GM23338 (cell line): ENCODE data around the gene NUDT2. TPM values are rescaled to one million over a fixed set of nuclear protein-coding genes. Genes with fewer than 3 reads are reported as not detected.

Source experiments
- ATAC-seq: fragments of 200-7000 bp; cut with Tn5 transposase; 3 replicates; pipeline ENCODE4 v1.9.1; 2020
- DNase-seq: peaks from one replicate; pipeline ENCODE4 v3.0.0-alpha.2; 2015; ENCODE audit warnings: low spot score
- H2AFZ ChIP-seq: fragments of 200-600 bp; sonication (generic); 2 replicates; pipeline ENCODE4 v1.8.0; 2016; ENCODE audit warnings: antibody characterized with exemption, mild to moderate bottlenecking, moderate library complexity
- H3F3A ChIP-seq: fragments of 200-600 bp; sonication (generic); replicated peaks from 2 replicates; pipeline ENCODE4 v1.8.0; 2017; ENCODE audit warnings: antibody characterized with exemption, mixed run types, low read depth
- H3K27ac ChIP-seq: fragments of 200-600 bp; sonication (generic); 2 replicates; pipeline ENCODE4 v1.6.1; 2016; ENCODE audit warnings: low read depth
- H3K27me3 ChIP-seq: fragments of 200-600 bp; sonication (generic); 2 replicates; pipeline ENCODE4 v1.8.0; 2016; ENCODE audit warnings: mild to moderate bottlenecking, mixed run types, moderate library complexity; ENCODE audit not compliant: insufficient read depth
- H3K36me3 ChIP-seq: fragments of 200-600 bp; sonication (generic); 2 replicates; pipeline ENCODE4 v1.8.0; 2016; ENCODE audit warnings: mild to moderate bottlenecking; ENCODE audit not compliant: insufficient read depth
- H3K4me1 ChIP-seq: fragments of 200-600 bp; sonication (generic); 2 replicates; pipeline ENCODE4 v1.8.0; 2016; ENCODE audit warnings: mild to moderate bottlenecking, moderate library complexity; ENCODE audit not compliant: insufficient read depth
- H3K4me2 ChIP-seq: fragments of 200-600 bp; sonication (generic); 2 replicates; pipeline ENCODE4 v1.7.1; 2017; ENCODE audit warnings: mixed run types
- H3K4me3 ChIP-seq: fragments of 200-600 bp; sonication (generic); 2 replicates; pipeline ENCODE4 v1.6.1; 2016; ENCODE audit warnings: mixed run types
- H3K79me2 ChIP-seq: fragments of 200-600 bp; sonication (generic); replicated peaks from 2 replicates; pipeline ENCODE4 v1.8.0; 2017; ENCODE audit warnings: mild to moderate bottlenecking; ENCODE audit not compliant: insufficient read depth
- H3K9me2 ChIP-seq: fragments of 200-600 bp; sonication (generic); 2 replicates; pipeline ENCODE4 v1.8.0; 2017; ENCODE audit not compliant: insufficient read depth
- H4K20me1 ChIP-seq: fragments of 200-600 bp; sonication (generic); replicated peaks from 2 replicates; pipeline ENCODE4 v1.8.0; 2017; ENCODE audit warnings: mild to moderate bottlenecking; ENCODE audit not compliant: insufficient read depth
- H3K27ac Mint-ChIP-seq: 2 replicates; pipeline ENCODE4 v1.8.0; 2020; ENCODE audit warnings: inconsistent platforms, mild to moderate bottlenecking, moderate library complexity, mixed read lengths
- H3K27me3 Mint-ChIP-seq: 3 replicates; pipeline ENCODE4 v1.8.0; 2022; ENCODE audit warnings: low read depth, mild to moderate bottlenecking, moderate library complexity, mixed read lengths, inconsistent platforms; ENCODE audit not compliant: insufficient read depth, poor library complexity
- H3K36me3 Mint-ChIP-seq: 3 replicates; pipeline ENCODE4 v1.8.0; 2021; ENCODE audit warnings: low read depth, mild to moderate bottlenecking, inconsistent platforms, moderate library complexity, mixed read lengths
- H3K4me1 Mint-ChIP-seq: 3 replicates; pipeline ENCODE4 v1.8.0; 2020; ENCODE audit warnings: mild to moderate bottlenecking, inconsistent platforms, mixed read lengths
- H3K4me3 Mint-ChIP-seq: 3 replicates; pipeline ENCODE4 v1.8.0; 2021; ENCODE audit warnings: moderate library complexity, mild to moderate bottlenecking, inconsistent platforms, mixed read lengths
- H3K9me3 Mint-ChIP-seq: 3 replicates; pipeline ENCODE4 v1.8.0; 2020; ENCODE audit warnings: moderate library complexity, mild to moderate bottlenecking, inconsistent platforms, mixed read lengths
- CREB1 ChIP-seq: fragments of 250-450 bp; sonication (Bioruptor Pico); IDR thresholded peaks from 2 replicates; pipeline ENCODE4 v1.5.0; 2020; ENCODE audit warnings: low read depth, mild to moderate bottlenecking, moderate library complexity
- CTCF ChIP-seq, 2 experiments: fragments of 200-600 bp in 1 of 2; sonication (generic) in 1 of 2; conservative IDR thresholded peaks; 2 replicates each; pipeline versions ENCODE4 v1.5.1 to v1.6.1; 2016 to 2017; ENCODE audit warnings: antibody characterized with exemption in 2 of 2, low read depth in 2 of 2, mild to moderate bottlenecking in 2 of 2, moderate library complexity in 1 of 2
- EZH2 ChIP-seq: fragments of 200-600 bp; sonication (generic); IDR thresholded peaks from one replicate; pipeline ENCODE4 v1.8.0; 2017; ENCODE audit warnings: antibody characterized with exemption, mild to moderate bottlenecking, low read depth; ENCODE audit not compliant: unreplicated experiment
- EZH2phosphoT487 ChIP-seq: fragments of 200-600 bp; sonication (generic); IDR thresholded peaks from one replicate; pipeline ENCODE4 v1.8.1; 2018; ENCODE audit warnings: antibody characterized with exemption; ENCODE audit not compliant: unreplicated experiment
- NANOG ChIP-seq: IDR thresholded peaks from 2 replicates; pipeline ENCODE4 v1.6.1; 2016; ENCODE audit warnings: antibody characterized with exemption, borderline replicate concordance
- POLR2AphosphoS5 ChIP-seq: IDR thresholded peaks from 2 replicates; pipeline ENCODE4 v1.6.1; 2016; ENCODE audit warnings: antibody characterized with exemption, low read depth
- STAT1 ChIP-seq: IDR thresholded peaks from one replicate; pipeline ENCODE4 v1.6.1; 2016; ENCODE audit warnings: antibody characterized with exemption; ENCODE audit not compliant: unreplicated experiment
- ZNF114 ChIP-seq: fragments of 250-450 bp; sonication (Bioruptor Pico); IDR thresholded peaks from 2 replicates; pipeline ENCODE4 v1.5.0; 2020; ENCODE audit warnings: mild to moderate bottlenecking, moderate library complexity
- ZNF462 ChIP-seq: fragments of 250-450 bp; sonication (Bioruptor Pico); IDR thresholded peaks from 2 replicates; pipeline ENCODE4 v1.5.0; 2020; ENCODE audit warnings: mild to moderate bottlenecking, moderate library complexity
- polyA plus RNA-seq: library from polyadenylated mRNA; unstranded; fragments of >200 nt; fragmentation: Nextera tagmentation; extraction: Ambion mirVana; gene quantifications from 2 replicates; pipeline ENCODE4 v1.2.1, GENCODE V29; 2016
- total RNA-seq: library from RNA; depleted of rRNA; stranded (reverse); fragments of >200 nt; shearing (Covaris generic); gene quantifications from 2 replicates; pipeline ENCODE4 v1.2.3, GENCODE V29; 2014

Gene NUDT2
- total and polyA plus RNA-seq, 2 experiments from 2014 or later: 9.5 to 16.4 TPM

- Histone ChIP-seq H2AFZ (no peak overlapping the region), H3F3A (peaks cover 7% of the 10 kb centered on the region; the same call in 1 of the 2 replicates), H4K20me1 (no peaks in the 10 kb centered on the region; the same call in 1 of the 2 replicates), H3K9me2 (no peaks in the 10 kb centered on the region), H3K36me3 (no peaks in the 10 kb centered on the region), H3K4me3 (no peak overlapping the region), H3K27ac (no peak overlapping the region), H3K79me2 (peaks cover 5% of the 10 kb centered on the region; the same call in 1 of the 2 replicates), H3K4me1 (peaks cover 25% of the 10 kb centered on the region), H3K27me3 (no peaks in the 10 kb centered on the region), H3K4me2 (no peak overlapping the region; the same call in 1 of the 2 replicates)
- H3K4me3 Mint-ChIP-seq: no peak overlapping the region; the same call in 2 of the 3 replicates
- H3K27me3 Mint-ChIP-seq: peaks cover 15% of the 10 kb centered on the region
- no peaks in the 10 kb centered on the region for H3K36me3 Mint-ChIP-seq
- peak; percentile 59 to 72 for TF ChIP-seq CTCF (conservative IDR thresholded peaks at IDR 0.05; ENCODE audit: low read depth in 2 of 2)
- TF ChIP-seq EZH2phosphoT487: no peak
- no peak for ATAC-seq
- peak; percentile 60 for DNase-seq
- H3K27ac Mint-ChIP-seq: no peak overlapping the region
- H3K4me1 Mint-ChIP-seq: peaks cover 31% of the 10 kb centered on the region
- H3K9me3 Mint-ChIP-seq: no peaks in the 10 kb centered on the region
Observed at GRCh38 chr9:34332076-34332964, 3.0 kb downstream of the NUDT2 start.

- DNase-seq (no peak), ATAC-seq (no peak)
- H3K4me3 ChIP-seq: peak overlapping the region; percentile 5; the same call in 1 of the 2 replicates
- TF ChIP-seq CREB1 (no peak), ZNF114 (CRISPR knock-in tag) (no peak), STAT1 (no peak), ZNF462 (no peak), NANOG (no peak), EZH2 (no peak), POLR2AphosphoS5 (no peak)
- H3K27ac ChIP-seq: 0 out of 2 replicates have a peak overlapping the region, but pooled peaks have one; percentile 1
- H3K36me3 Mint-ChIP-seq: peaks cover 5% of the 10 kb centered on the region; the same call in 1 of the 3 replicates
- H3K36me3 ChIP-seq: no peaks in the 10 kb centered on the region
- peaks cover 19% of the 10 kb centered on the region for H3K4me1 ChIP-seq
- H4K20me1 ChIP-seq: no peaks in the 10 kb centered on the region; the same call in 1 of the 2 replicates
- peaks cover 15% of the 10 kb centered on the region for H3K27me3 Mint-ChIP-seq
- H3K4me1 Mint-ChIP-seq: peaks cover 24% of the 10 kb centered on the region
- no peak overlapping the region; the same call in 2 of the 3 replicates for H3K4me3 Mint-ChIP-seq
- 0 out of 2 replicates have a peak, but pooled peaks cover 2% of the 10 kb centered on the region for H3F3A ChIP-seq
- no peak overlapping the region for H3K27ac Mint-ChIP-seq
- no peaks in the 10 kb centered on the region for H3K27me3 ChIP-seq
- no peaks in the 10 kb centered on the region for H3K9me2 ChIP-seq
- H3K9me3 Mint-ChIP-seq: no peaks in the 10 kb centered on the region
- H3K4me2 ChIP-seq: peak overlapping the region; percentile 33
- H2AFZ ChIP-seq: no peak overlapping the region
- peaks cover 5% of the 10 kb centered on the region; the same call in 1 of the 2 replicates for H3K79me2 ChIP-seq
Observed at GRCh38 chr9:34333836-34334235, 4.5 kb downstream of the NUDT2 start.
